CD4-positive, alpha-beta memory T cell (primary cell): ENCODE measurements around the gene PPP1R27. TPM values are rescaled to one million over a fixed set of nuclear protein-coding genes. Genes with fewer than 3 reads are reported as not detected.

Experiments used
- CTCF ChIA-PET: fragments of 350-600 bp; sonication (Branson Sonifier 250); formaldehyde crosslinking; loops from one replicate; lab custom pipeline; 2021; ENCODE audit warnings: inconsistent platforms; ENCODE audit not compliant: partially characterized antibody; lab: Charles Lee
- POLR2A ChIA-PET: fragments of 350-600 bp; sonication (Branson Sonifier 250); formaldehyde crosslinking; loops from one replicate; lab custom pipeline; 2021; ENCODE audit not compliant: partially characterized antibody; lab: Charles Lee
- DNase-seq, 5 donors: peaks; one replicate each; pipeline versions ENCODE4 v3.0.0 to v3.0.0-alpha.2; 2020 to 2022; ENCODE audit warnings: mixed read lengths in 1 of 5
- H3K27ac ChIP-seq: one replicate; pipeline ENCODE4 v1.7.0; 2013; ENCODE audit warnings: low read depth, low read length
- H3K27me3 ChIP-seq: 2 replicates; pipeline ENCODE4 v1.7.0; 2013; ENCODE audit warnings: mild to moderate bottlenecking, low read length, moderate library complexity; ENCODE audit not compliant: insufficient read depth
- H3K36me3 ChIP-seq: 2 replicates; pipeline ENCODE4 v1.7.0; 2013; ENCODE audit warnings: mild to moderate bottlenecking, low read length, moderate library complexity; ENCODE audit not compliant: insufficient read depth
- H3K4me1 ChIP-seq: 2 replicates; pipeline ENCODE4 v1.7.0; 2013; ENCODE audit warnings: mild to moderate bottlenecking, low read length, moderate library complexity; ENCODE audit not compliant: insufficient read depth
- H3K4me3 ChIP-seq, 2 donors: one replicate each; pipeline ENCODE4 v1.7.0; 2013; ENCODE audit warnings: low read length in 2 of 2, mild to moderate bottlenecking in 1 of 2
- H3K9me3 ChIP-seq, 2 donors: one replicate each; pipeline ENCODE4 v1.7.0; 2013; ENCODE audit warnings: low read length in 2 of 2, control low read depth in 1 of 2; ENCODE audit not compliant: control insufficient read depth in 1 of 2
- H3K27ac Mint-ChIP-seq, 7 donors: one replicate each; pipeline ENCODE4 v1.8.0; 2020 to 2021; ENCODE audit warnings: mixed read lengths in 7 of 7, mild to moderate bottlenecking in 6 of 7, inconsistent platforms in 3 of 7, moderate library complexity in 3 of 7
- H3K27me3 Mint-ChIP-seq, 2 donors: one replicate each; pipeline ENCODE4 v1.8.0; 2020 to 2021; ENCODE audit warnings: mixed read lengths in 2 of 2
- H3K36me3 Mint-ChIP-seq, 2 donors: one replicate each; pipeline ENCODE4 v1.8.0; 2020 to 2021; ENCODE audit warnings: mixed read lengths in 2 of 2, inconsistent platforms in 1 of 2, mild to moderate bottlenecking in 1 of 2
- H3K4me1 Mint-ChIP-seq, 4 donors: one replicate each; pipeline ENCODE4 v1.8.0; 2020 to 2021; ENCODE audit warnings: mixed read lengths in 4 of 4, mild to moderate bottlenecking in 1 of 4
- H3K4me3 Mint-ChIP-seq, 8 donors: one replicate each; pipeline ENCODE4 v1.8.0; 2020 to 2021; ENCODE audit warnings: mixed read lengths in 8 of 8, mild to moderate bottlenecking in 7 of 8, moderate library complexity in 6 of 8, inconsistent platforms in 3 of 8
- H3K9me3 Mint-ChIP-seq, 8 donors: one replicate each; pipeline ENCODE4 v1.8.0; 2020 to 2021; ENCODE audit warnings: mixed read lengths in 8 of 8, mild to moderate bottlenecking in 5 of 8, inconsistent platforms in 3 of 8, moderate library complexity in 1 of 8
- intact Hi-C: fragments of 100-400 bp; cut with micrococcal nuclease; formaldehyde crosslinking; loops from one replicate; pipeline ENCODE4 v1.15.1; 2023
- polyA plus RNA-seq, 2 donors: library from polyadenylated mRNA; unstranded; fragments of 300-500 nt; fragmentation: Illumina TruSeq; gene quantifications; one replicate each; pipeline ENCODE4 v1.2.3, GENCODE V29; 2021
- total RNA-seq, 2 experiments: library from RNA; stranded (reverse); gene quantifications; one replicate each; pipeline ENCODE4 v1.2.3, GENCODE V29; 2021

PPP1R27 gene
- total and polyA plus RNA-seq, 4 experiments from 2014 or later: 0.18 TPM; not detected in 3

DNA sequence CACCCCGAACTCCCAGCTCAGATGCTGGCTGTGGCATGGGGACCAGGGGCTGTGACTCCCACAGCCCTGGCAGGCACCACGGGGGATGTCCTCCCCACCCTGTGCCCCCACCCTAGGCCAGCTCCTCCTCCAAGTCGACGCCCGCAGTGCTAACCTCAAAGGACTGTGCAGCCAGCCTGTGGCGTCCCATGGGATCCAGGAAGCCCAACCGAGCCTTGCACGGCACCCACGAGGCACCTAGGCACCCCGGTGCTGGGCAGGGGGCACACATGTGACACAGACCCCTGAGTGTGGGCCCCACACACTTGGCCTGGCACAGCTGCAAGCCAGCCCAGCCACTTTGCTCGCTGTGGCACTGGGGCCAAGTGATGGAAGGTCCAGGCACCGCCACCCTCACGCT is 27.0 kb downstream of the PPP1R27 start:
- Histone ChIP-seq H3K36me3 (no peaks in the 10 kb centered on the region), H3K4me3 (no peak overlapping the region), H3K27ac (no peak overlapping the region), H3K9me3 (no peaks in the 10 kb centered on the region), H3K27me3 (peaks cover 6% of the 10 kb centered on the region), H3K4me1 (no peaks in the 10 kb centered on the region)
- intact Hi-C loops: no loop called here
- no peaks in the 10 kb centered on the region for H3K36me3 Mint-ChIP-seq
- H3K4me3 Mint-ChIP-seq: no peak overlapping the region
- H3K4me1 Mint-ChIP-seq: no peaks in the 10 kb centered on the region
- CTCF ChIA-PET: no interaction called here
- H3K27me3 Mint-ChIP-seq: peaks cover 16 to 21% of the 10 kb centered on the region in 2 donors
- no peaks in the 10 kb centered on the region for H3K9me3 Mint-ChIP-seq
- no peak overlapping the region for H3K27ac Mint-ChIP-seq
- POLR2A ChIA-PET: no interaction called here
- no peak for DNase-seq

DNA sequence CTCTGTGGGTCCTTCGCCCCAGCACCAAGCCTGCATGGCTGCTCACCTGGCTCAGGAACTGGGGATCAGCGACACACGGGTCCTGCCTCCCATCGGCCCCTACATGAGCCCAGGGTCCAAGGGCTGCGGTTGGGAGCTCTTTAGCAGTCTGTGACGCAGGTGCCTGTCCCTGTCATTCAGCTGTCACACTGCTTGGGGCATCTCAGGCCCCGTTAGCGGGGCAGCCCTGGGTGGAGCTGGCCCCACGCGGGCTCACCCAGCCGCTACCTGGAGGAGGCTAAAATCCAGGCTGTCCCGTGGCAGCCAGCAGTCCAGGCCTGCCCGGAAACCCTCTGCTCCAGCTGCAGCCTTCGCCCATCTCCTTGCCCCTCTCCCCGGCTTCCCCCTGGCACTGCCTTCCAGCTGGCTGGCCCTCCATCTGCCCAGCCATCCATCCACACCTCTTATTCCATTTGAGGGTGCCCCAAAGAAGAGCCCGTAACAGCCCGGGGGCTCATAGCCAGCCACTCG is 27.6 kb downstream of the PPP1R27 start:
- CTCF ChIA-PET: no interaction called here
- POLR2A ChIA-PET: no interaction called here
- intact Hi-C loops: no loop called here
- Mint-ChIP-seq H3K27ac (no peak overlapping the region), H3K27me3 (peaks cover 22 to 26% of the 10 kb centered on the region in 2 donors), H3K9me3 (no peaks in the 10 kb centered on the region), H3K4me3 (peak overlapping the region in 1 of 8 donors; percentile 37), H3K36me3 (no peaks in the 10 kb centered on the region), H3K4me1 (peaks cover 0 to 3% (median 0%) of the 10 kb centered on the region in 4 donors)
- H3K36me3 ChIP-seq: no peaks in the 10 kb centered on the region
- H3K4me1 ChIP-seq: no peaks in the 10 kb centered on the region
- no peak for DNase-seq
- H3K27ac ChIP-seq: no peak overlapping the region
- H3K9me3 ChIP-seq: no peaks in the 10 kb centered on the region
- peaks cover 12% of the 10 kb centered on the region for H3K27me3 ChIP-seq
- H3K4me3 ChIP-seq: no peak overlapping the region

DNA sequence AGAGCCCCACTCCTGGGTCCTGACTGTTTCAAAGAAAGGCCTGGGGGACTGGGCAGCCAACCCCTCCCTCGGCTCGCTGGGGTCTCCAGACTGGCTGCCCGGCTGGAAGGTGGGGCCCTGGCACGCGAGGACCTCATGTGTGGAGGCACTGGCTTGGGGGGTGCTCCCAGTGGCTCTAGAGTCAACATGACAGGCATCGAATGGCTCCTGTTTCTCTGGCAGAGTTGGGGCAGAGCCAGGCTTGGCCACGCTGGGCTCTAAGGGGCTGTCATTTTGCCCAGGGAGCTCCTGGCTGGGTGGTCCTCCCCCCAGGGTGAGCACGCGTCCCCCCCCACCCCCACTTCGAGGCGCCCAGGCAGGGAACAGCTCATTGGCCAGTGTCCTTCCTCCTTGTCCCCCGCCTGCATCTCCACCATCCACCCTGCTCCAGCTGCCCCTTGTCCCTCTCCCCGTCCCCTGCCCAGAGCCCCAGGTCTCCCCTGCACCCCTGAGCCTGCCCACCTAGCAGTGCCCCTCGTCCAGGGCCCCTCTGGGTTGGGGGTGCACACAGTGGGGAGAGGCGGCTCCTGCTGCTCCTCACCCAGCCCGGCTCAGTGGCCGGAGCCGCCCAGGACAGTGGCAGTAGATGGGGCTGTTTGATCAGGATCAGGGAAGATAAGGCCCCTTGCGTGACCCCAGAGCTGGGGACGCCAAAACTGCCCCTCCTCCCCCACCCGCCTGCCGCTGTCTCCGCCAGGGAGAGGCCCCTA is 28.2 kb downstream of the PPP1R27 start:
- POLR2A ChIA-PET: no interaction called here
- H3K36me3 Mint-ChIP-seq: no peaks in the 10 kb centered on the region
- H3K9me3 Mint-ChIP-seq: no peaks in the 10 kb centered on the region
- peaks cover 26 to 33% of the 10 kb centered on the region in 2 donors for H3K27me3 Mint-ChIP-seq
- no peak for DNase-seq
- intact Hi-C loops: no loop called here
- peaks cover 15% of the 10 kb centered on the region for H3K27me3 ChIP-seq
- no peak overlapping the region for H3K4me3 ChIP-seq
- peaks cover 0 to 3% (median 0%) of the 10 kb centered on the region in 4 donors for H3K4me1 Mint-ChIP-seq
- no peak overlapping the region for H3K4me3 Mint-ChIP-seq
- no peaks in the 10 kb centered on the region for H3K9me3 ChIP-seq
- CTCF ChIA-PET: no interaction called here
- H3K27ac ChIP-seq: no peak overlapping the region
- no peaks in the 10 kb centered on the region for H3K36me3 ChIP-seq
- no peaks in the 10 kb centered on the region for H3K4me1 ChIP-seq
- no peak overlapping the region for H3K27ac Mint-ChIP-seq

DNA sequence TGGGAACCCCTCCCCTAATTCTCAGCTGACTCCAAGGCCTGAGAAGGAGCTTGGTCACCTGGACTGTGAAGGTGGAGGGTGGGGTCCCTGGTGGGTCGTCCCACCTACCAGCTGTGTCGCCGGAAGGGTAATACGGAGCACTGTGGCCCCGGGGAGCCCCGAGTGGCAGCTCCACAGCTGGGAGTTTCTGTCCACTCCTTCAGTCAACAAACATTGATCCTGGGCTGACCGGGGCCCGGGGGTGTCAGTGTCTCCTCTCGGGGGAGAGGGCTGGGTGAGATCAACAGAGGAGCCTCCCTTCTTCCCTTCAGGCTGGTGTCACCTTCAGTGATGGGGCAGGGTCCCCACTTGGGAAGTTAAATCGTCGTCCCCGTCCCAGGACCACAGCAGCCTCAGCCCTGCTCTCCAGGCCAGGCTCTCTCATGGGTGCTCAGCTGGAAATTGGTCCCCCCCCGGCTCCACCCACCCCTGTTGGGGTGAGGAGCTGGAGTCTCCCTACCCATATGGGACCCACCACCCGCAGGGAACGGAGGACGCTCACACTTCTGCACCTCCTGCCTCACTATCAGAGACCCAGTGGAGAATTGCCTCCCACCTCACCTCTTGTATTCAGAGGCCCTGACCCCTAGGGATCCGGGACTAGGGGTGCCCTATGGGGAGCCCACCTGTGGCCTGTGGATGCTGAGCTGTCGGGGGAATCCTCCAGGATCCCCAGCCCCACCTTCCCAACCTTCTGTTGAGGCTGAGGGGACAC is 29.0 kb downstream of the PPP1R27 start:
- H3K4me3 ChIP-seq: no peak overlapping the region
- Mint-ChIP-seq H3K4me3 (no peak overlapping the region), H3K4me1 (peaks cover 0 to 3% (median 0%) of the 10 kb centered on the region in 4 donors), H3K27me3 (peaks cover 30 to 37% of the 10 kb centered on the region in 2 donors), H3K9me3 (no peaks in the 10 kb centered on the region), H3K36me3 (no peaks in the 10 kb centered on the region), H3K27ac (no peak overlapping the region)
- POLR2A ChIA-PET: no interaction called here
- H3K27me3 ChIP-seq: peaks cover 15% of the 10 kb centered on the region
- H3K4me1 ChIP-seq: no peaks in the 10 kb centered on the region
- no peaks in the 10 kb centered on the region for H3K36me3 ChIP-seq
- no peak overlapping the region for H3K27ac ChIP-seq
- no peak for DNase-seq
- intact Hi-C loops: no loop called here
- CTCF ChIA-PET: no interaction called here
- H3K9me3 ChIP-seq: no peaks in the 10 kb centered on the region

DNA sequence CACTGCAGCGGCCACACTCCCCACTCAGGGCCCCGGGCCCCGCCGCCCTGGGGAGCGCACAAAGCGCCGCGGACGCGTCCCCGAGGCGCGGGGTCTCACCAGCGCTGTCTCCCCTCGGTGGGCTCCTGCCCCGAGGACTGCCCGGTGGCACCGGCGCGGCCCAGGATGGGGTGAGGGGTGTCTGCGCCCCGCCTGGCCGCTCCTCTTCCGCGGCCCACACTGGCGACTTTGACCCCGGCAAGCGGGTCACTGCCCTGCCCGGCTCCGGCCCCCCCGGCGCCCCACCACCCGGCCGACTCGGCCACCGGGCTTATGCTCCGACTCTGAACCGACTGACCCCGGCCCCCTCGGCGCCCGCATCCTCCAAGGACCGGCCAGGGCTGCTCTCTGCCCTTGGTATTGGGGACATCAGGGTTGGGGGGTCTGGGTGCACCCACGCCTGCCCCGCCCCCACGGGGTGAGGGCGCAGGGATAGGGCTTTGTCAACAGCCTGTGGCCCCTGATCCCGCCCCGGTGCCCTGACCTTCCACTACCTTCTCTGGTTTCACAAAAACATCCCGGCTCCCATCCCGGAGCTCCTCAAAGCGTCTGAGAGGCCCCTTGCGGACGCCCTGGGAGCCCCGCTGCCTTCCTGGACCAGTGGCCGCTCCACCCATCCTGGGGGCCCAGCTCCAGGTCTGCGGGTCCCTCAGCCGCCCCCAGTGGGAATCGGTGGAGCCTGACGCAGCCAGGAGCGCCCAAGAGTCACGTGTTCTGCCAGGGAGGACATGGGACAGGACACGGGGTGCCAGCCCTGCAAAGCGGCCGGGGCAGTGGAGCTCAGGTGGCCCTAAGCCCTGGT is 30.1 kb downstream of the PPP1R27 start:
- peaks cover 15% of the 10 kb centered on the region for H3K27me3 ChIP-seq
- H3K4me3 Mint-ChIP-seq: no peak overlapping the region
- POLR2A ChIA-PET: no interaction called here
- H3K4me1 ChIP-seq: no peaks in the 10 kb centered on the region
- H3K27ac Mint-ChIP-seq: no peak overlapping the region
- peaks cover 31 to 34% of the 10 kb centered on the region in 2 donors for H3K27me3 Mint-ChIP-seq
- no peak overlapping the region for H3K4me3 ChIP-seq
- H3K4me1 Mint-ChIP-seq: peaks cover 0 to 3% (median 0%) of the 10 kb centered on the region in 4 donors
- no peaks in the 10 kb centered on the region for H3K36me3 Mint-ChIP-seq
- intact Hi-C loops: no loop called here
- CTCF ChIA-PET: no interaction called here
- peaks cover 0 to 3% (median 0%) of the 10 kb centered on the region in 8 donors for H3K9me3 Mint-ChIP-seq
- H3K27ac ChIP-seq: no peak overlapping the region
- H3K36me3 ChIP-seq: no peaks in the 10 kb centered on the region
- no peaks in the 10 kb centered on the region for H3K9me3 ChIP-seq
- no peak for DNase-seq

DNA sequence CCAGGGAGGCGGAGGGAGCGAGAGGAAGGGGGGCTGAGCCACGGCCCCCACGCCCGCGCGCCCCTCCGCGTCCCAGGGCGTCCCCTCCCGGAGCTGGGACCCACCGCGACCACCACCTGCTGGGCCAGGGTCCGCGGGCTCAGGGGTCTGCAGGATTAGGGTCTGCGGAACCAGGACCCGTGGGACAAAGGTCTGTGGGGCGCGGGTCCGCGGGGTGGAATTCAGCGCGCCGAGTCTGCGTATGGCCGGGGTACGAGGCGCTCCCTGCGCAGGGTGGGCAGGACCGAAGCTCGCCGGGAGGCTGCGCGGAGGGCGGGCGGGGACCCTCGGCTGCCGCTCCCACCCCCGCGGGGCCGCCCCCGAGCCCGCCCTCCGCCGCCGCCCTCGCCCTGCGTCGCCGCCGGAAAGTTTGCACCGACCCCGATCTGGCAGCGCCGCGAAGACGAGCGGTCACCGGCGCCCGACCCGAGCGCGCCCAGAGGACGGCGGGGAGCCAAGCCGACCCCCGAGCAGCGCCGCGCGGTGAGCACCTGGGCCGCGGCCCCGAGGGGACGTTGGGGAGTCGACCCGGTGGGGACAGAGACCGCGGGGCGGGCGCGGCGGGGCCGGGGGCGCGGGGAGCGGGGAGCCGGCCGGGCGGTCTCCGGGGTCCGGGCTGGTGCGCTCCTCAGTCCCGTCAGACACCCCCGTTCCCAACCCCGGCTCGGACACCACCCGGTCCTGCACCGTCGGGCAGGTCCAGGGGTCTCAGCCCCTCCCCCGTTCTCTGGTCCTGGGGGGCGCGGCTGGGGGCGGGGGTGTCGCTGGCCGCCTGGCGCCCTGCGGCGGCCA is 30.9 kb downstream of the PPP1R27 start, which contains the start of gene GCGR:
TSS of gene GCGR (plus strand) at position 423 of the 831 bp plus-strand sequence. CDS start 4,869 bp downstream, outside the sequence.
- Histone ChIP-seq H3K9me3 (no peaks in the 10 kb centered on the region), H3K27ac (no peak within 1 kb of the TSS), H3K4me3 (no peak within 1 kb of the TSS), H3K4me1 (no peaks in the 10 kb centered on the region), H3K27me3 (peaks cover 15% of the 10 kb centered on the region), H3K36me3 (no peaks in the 10 kb centered on the region)
- Mint-ChIP-seq H3K4me3 (peak within 1 kb of the TSS in 1 of 8 donors; percentile 62), H3K36me3 (no peaks in the 10 kb centered on the region), H3K4me1 (peaks cover 0 to 3% (median 0%) of the 10 kb centered on the region in 4 donors), H3K27me3 (peaks cover 26 to 29% of the 10 kb centered on the region in 2 donors), H3K9me3 (peaks cover 0 to 3% (median 0%) of the 10 kb centered on the region in 8 donors), H3K27ac (no peak within 1 kb of the TSS)
- DNase-seq: no peak
- intact Hi-C loops: no loop called here
- ChIA-PET POLR2A (no interaction called here), CTCF (no interaction called here)
